Jurkat, Clone E6-1 (cell line): ENCODE results near the gene MIER2.
"Not testable (repeated sequence)": the region's sequence is repeated elsewhere in the genome, so short reads cannot be mapped to it uniquely, and the experiment has no call there.

Experiments
- DNase-seq: peaks from one replicate; pipeline ENCODE4 v3.0.0-alpha.2; 2011; ENCODE audit warnings: low read depth, low spot score
- H3K4me3 ChIP-seq: 2 replicates; pipeline ENCODE4 v1.5.1; 2011; ENCODE audit warnings: mild to moderate bottlenecking, low read length, control low read depth, moderate library complexity

The MIER2 gene

GRCh38 chr19:380618-381219 lies 36.1 kb upstream of the MIER2 start:
- H3K4me3 ChIP-seq, DNase-seq: not testable (repeated sequence)

- H3K4me3 ChIP-seq, result no peak overlapping the region
- DNase-seq, result no peak
Measured at GRCh38 chr19:379796-380195, 35.2 kb upstream of the MIER2 start.

GRCh38 chr19:378706-379105 lies 34.1 kb upstream of the MIER2 start:
- DNase-seq, result no peak
- no peak overlapping the region for H3K4me3 ChIP-seq

- DNase-seq, result no peak
- H3K4me3 ChIP-seq, result no peak overlapping the region
Measured at GRCh38 chr19:377801-378581, 33.4 kb upstream of the MIER2 start.

GRCh38 chr19:376111-376470 lies 31.5 kb upstream of the MIER2 start:
- H3K4me3 ChIP-seq, result no peak overlapping the region
- no peak for DNase-seq

- no peak for DNase-seq
- H3K4me3 ChIP-seq, result no peak overlapping the region
Measured at GRCh38 chr19:375395-376110, 31.0 kb upstream of the MIER2 start.

GRCh38 chr19:374886-375235 lies 30.3 kb upstream of the MIER2 start:
- no peak for DNase-seq

GRCh38 chr19:374183-374885 lies 29.7 kb upstream of the MIER2 start:
- no peak for DNase-seq
- H3K4me3 ChIP-seq, result no peak overlapping the region

More at GRCh38 chr19:374886-375235, 30.3 kb upstream of the MIER2 start:
- H3K4me3 ChIP-seq, result no peak overlapping the region

- DNase-seq, result no peak
- no peak overlapping the region for H3K4me3 ChIP-seq
Measured at GRCh38 chr19:373391-374182, 29.0 kb upstream of the MIER2 start.

GRCh38 chr19:372306-372890 lies 27.8 kb upstream of the MIER2 start:
- no peak overlapping the region for H3K4me3 ChIP-seq
- peak; percentile 4 for DNase-seq

GRCh38 chr19:371501-372168 lies 27.0 kb upstream of the MIER2 start:
- peak; percentile 67 for DNase-seq
- H3K4me3 ChIP-seq, result peak overlapping the region; percentile 16

GRCh38 chr19:370641-371330 lies 26.2 kb upstream of the MIER2 start:
- DNase-seq, result no peak
- H3K4me3 ChIP-seq, result no peak overlapping the region

GRCh38 chr19:369876-370275 lies 25.3 kb upstream of the MIER2 start:
- no peak for DNase-seq
- H3K4me3 ChIP-seq, result no peak overlapping the region

- DNase-seq, result no peak
Measured at GRCh38 chr19:369256-369655, 24.7 kb upstream of the MIER2 start.

GRCh38 chr19:368630-369024 lies 24.0 kb upstream of the MIER2 start:
- no peak overlapping the region for H3K4me3 ChIP-seq
- DNase-seq, result no peak

More at GRCh38 chr19:369256-369655, 24.7 kb upstream of the MIER2 start:
- H3K4me3 ChIP-seq, result no peak overlapping the region

- no peak overlapping the region for H3K4me3 ChIP-seq
- DNase-seq, result no peak
Measured at GRCh38 chr19:367963-368629, 23.5 kb upstream of the MIER2 start.

GRCh38 chr19:367561-367960 lies 23.0 kb upstream of the MIER2 start:
- DNase-seq, result no peak

More at GRCh38 chr19:367561-367960, 23.0 kb upstream of the MIER2 start:
- H3K4me3 ChIP-seq, result no peak overlapping the region
